BE2C (cell line): ENCODE measurements around the gene FLG.
A peak's percentile ranks its signal among the peaks of the same experiment; 100 is the strongest.

ENCODE experiments used
- DNase-seq: peaks from one replicate; pipeline ENCODE4 v3.0.0-alpha.2; 2020
- H3K27me3 ChIP-seq: fragments of 250-450 bp; sonication (Bioruptor Pico); 2 replicates; pipeline ENCODE4 v1.5.1; 2020; ENCODE audit warnings: mild to moderate bottlenecking
- H3K36me3 ChIP-seq: fragments of 250-450 bp; sonication (Bioruptor Pico); 2 replicates; pipeline ENCODE4 v1.5.1; 2020; ENCODE audit warnings: mild to moderate bottlenecking
- H3K4me1 ChIP-seq: fragments of 250-450 bp; sonication (Bioruptor Pico); 2 replicates; pipeline ENCODE4 v1.5.1; 2020
- H3K4me3 ChIP-seq: 2 replicates; pipeline ENCODE4 v1.5.1; 2011; ENCODE audit warnings: low read depth, low read length
- H3K9me3 ChIP-seq: fragments of 250-450 bp; sonication (Bioruptor Pico); 2 replicates; pipeline ENCODE4 v1.5.1; 2020
- CTCF ChIP-seq: IDR thresholded peaks from 2 replicates; pipeline ENCODE4 v1.5.1; 2012; ENCODE audit warnings: mild to moderate bottlenecking, low read depth, low read length

Gene FLG

GRCh38 chr1:152349611-152350010 is 24.6 kb upstream of the FLG start:
- Histone ChIP-seq H3K4me1 (no peaks in the 10 kb centered on the region), H3K36me3 (no peaks in the 10 kb centered on the region), H3K9me3 (no peaks in the 10 kb centered on the region), H3K4me3 (no peak overlapping the region), H3K27me3 (no peaks in the 10 kb centered on the region)
- DNase-seq: no peak
- no peak for TF ChIP-seq CTCF

- Histone ChIP-seq H3K4me3 (no peak overlapping the region), H3K27me3 (no peaks in the 10 kb centered on the region), H3K9me3 (no peaks in the 10 kb centered on the region), H3K36me3 (no peaks in the 10 kb centered on the region), H3K4me1 (no peaks in the 10 kb centered on the region)
- TF ChIP-seq CTCF: peak; percentile 43
- no peak for DNase-seq
Observed at GRCh38 chr1:152348447-152348846, 23.4 kb upstream of the FLG start.

GRCh38 chr1:152347116-152347728 is 22.2 kb upstream of the FLG start:
- DNase-seq: peak; percentile 51
- peak; percentile 97 for TF ChIP-seq CTCF
- H3K27me3 ChIP-seq: no peaks in the 10 kb centered on the region

GRCh38 chr1:152344438-152344837 is 19.4 kb upstream of the FLG start:
- Histone ChIP-seq H3K4me3 (no peak overlapping the region), H3K4me1 (no peaks in the 10 kb centered on the region), H3K36me3 (no peaks in the 10 kb centered on the region), H3K27me3 (no peaks in the 10 kb centered on the region), H3K9me3 (no peaks in the 10 kb centered on the region)
- TF ChIP-seq CTCF: no peak
- no peak for DNase-seq

More at GRCh38 chr1:152347116-152347728, 22.2 kb upstream of the FLG start:
- H3K4me1 ChIP-seq: no peaks in the 10 kb centered on the region
- H3K36me3 ChIP-seq: no peaks in the 10 kb centered on the region
- H3K9me3 ChIP-seq: no peaks in the 10 kb centered on the region
- H3K4me3 ChIP-seq: no peak overlapping the region

- Histone ChIP-seq H3K27me3 (no peaks in the 10 kb centered on the region), H3K9me3 (no peaks in the 10 kb centered on the region), H3K4me1 (no peaks in the 10 kb centered on the region), H3K4me3 (no peak overlapping the region), H3K36me3 (no peaks in the 10 kb centered on the region)
- DNase-seq: no peak
- no peak for TF ChIP-seq CTCF
Observed at GRCh38 chr1:152343006-152343405, 18.0 kb upstream of the FLG start.

- Histone ChIP-seq H3K4me1 (no peaks in the 10 kb centered on the region), H3K27me3 (no peaks in the 10 kb centered on the region), H3K36me3 (no peaks in the 10 kb centered on the region), H3K4me3 (no peak overlapping the region), H3K9me3 (no peaks in the 10 kb centered on the region)
- DNase-seq: no peak
- TF ChIP-seq CTCF: no peak
Observed at GRCh38 chr1:152335399-152335798, 10.4 kb upstream of the FLG start.
